GM21390 (cell line): ENCODE data around the gene EXOC3.
"Not testable (repeated sequence)": the region's sequence is repeated elsewhere in the genome, so short reads cannot be mapped to it uniquely, and the experiment has no call there.

Experiments
- ATAC-seq: cut with Tn5 transposase; IDR thresholded peaks from one replicate; pipeline ENCODE4 v1.9.1; 2021; ENCODE audit not compliant: unreplicated experiment

Gene EXOC3

GRCh38 chr5:442335-443238 is at the start of gene EXOC3:
EXOC3 (plus strand) TSS chr5:443176; CDS start chr5:446206, 3,030 bp downstream.
- ATAC-seq: peak; percentile 89

DNA sequence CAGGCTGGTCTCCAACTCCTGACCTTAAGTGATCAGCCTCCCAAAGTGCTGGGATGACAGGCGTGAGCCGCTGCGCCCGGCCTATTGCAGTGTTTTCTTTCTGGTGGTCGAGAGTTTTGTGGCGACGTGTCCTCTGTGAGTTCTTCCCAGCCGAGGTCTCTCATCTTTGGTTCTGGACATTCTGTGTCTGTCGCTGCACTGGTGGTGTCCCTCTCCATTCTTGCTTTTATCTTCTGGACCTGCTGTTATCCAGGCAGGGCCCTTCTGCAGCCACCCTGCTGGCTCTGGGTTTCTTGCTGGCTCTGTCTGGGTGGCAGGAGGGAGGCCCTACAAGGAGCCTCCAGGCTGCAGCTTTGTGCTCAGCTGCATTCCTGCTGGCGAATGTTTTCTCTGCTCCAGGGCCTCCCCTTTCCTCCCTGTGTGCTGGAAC is 49.1 kb upstream of the EXOC3 start:
- no peak for ATAC-seq

GRCh38 chr5:394671-395155 is 48.3 kb upstream of the EXOC3 start:
- no peak for ATAC-seq

DNA sequence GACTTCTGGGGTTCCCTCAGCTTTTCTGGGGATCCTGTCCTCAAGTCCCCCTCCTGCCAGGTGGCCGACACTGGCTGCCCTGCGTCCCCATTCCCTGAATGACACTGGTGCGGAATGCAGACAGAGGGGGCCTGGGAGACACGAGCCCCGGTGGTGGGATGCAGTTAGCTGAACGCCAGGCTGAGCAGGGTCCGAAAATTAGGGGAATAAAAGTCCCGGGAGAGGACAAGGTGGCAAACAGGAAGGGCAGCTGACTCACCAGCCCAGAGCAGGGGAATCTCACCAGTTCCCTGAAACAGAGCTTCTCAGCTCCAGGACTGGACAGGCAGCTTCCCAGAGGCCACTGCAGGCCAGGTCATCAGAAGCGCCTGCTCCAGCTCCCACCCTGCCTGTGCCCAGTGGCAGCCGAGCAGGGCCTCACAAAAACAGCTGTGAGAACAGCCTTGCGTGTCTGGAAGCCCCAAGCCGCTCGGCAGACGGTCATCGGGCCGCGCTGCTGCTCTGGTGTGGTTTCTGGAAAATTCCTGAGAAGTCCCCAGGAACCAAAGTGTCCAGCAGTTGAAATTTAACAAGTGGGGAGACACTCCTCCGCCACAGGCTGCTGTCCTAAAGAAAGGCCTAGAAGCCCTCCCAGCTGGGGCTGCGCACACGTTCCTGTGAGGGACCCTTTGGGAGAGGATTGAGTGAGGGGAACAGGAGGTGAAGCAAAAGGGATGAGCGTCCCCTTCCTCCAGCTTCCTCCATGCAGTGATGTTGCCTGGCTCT is 47.6 kb upstream of the EXOC3 start:
- ATAC-seq: no peak

DNA sequence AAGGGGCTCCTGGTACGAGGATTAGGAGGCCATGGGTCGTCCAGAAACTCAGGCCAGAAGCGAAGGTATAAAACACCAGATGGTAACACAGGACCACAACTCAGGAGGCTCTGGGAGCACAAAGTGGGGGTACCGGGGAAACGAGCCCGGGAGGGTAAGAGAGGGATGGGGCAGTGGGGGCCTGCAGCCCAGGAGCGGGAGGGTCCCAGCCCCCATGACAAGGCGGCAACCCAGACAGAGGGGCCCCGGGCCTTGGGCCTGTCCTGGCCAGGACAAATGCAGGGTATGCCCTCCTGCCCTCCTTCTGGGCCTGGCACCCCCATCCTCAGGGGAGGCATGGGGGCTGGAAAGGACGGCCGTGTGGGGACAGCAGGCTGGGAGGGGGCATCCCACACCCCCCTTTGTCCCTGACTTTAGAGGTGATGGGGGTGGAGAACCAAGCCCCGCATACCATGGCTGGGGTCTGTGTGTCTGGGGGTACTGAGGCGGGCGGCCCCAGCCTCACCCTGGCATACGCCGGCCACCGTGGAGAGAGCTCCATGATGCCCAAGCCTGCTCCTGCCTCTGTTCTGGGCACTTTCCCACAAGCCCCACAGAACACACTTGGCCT is 47.0 kb upstream of the EXOC3 start:
- no peak for ATAC-seq

GRCh38 chr5:396531-396961 is 46.4 kb upstream of the EXOC3 start:
- no peak for ATAC-seq

GRCh38 chr5:398141-398474 is 44.9 kb upstream of the EXOC3 start:
- ATAC-seq: not testable (repeated sequence)

DNA sequence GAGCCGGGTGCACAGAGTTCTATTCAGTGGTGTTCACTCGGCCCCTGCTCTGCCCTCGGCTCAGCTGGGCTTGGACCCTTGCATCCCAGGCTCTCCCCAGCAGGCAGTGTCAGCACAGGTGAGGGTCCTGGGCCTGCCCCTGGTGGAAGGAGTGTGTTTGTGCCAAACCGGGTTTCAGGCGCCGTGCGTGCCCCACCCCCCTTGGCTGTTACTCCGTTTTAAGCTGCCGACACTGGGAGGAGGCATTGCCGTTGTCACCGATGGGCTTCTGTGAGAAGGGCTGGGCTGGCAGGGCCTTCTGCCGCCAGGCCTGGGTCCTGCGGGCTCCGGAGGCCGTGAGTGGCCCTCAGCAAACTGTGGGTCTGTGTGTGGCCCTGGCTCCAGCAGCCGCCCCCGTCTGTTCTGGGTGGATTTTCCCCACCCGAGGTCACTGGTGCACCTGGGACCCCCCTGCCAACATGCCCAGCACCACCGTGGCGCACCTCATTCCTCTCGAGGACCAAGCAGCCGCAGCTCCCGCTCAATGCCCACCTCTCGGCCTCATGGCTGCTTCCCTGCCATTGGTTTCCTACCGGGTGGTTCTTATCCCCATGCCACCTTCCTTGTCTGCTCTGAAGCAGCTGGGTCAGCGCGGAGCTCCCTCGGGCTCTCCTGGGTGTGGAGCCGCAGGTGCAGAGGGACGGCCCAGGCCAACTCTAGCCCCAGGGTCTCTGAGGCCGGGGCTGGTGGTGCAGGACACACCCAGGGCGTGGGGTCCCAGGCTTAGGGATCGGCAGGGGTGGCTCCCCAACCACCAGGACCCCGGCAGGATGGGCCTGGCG is 44.3 kb upstream of the EXOC3 start:
- no peak for ATAC-seq

GRCh38 chr5:399296-400281 is 43.4 kb upstream of the EXOC3 start:
- peak; percentile 59 for ATAC-seq

- no peak for ATAC-seq
Observed at GRCh38 chr5:400282-401145, 42.5 kb upstream of the EXOC3 start.

GRCh38 chr5:401146-402034 is 41.6 kb upstream of the EXOC3 start:
- ATAC-seq: no peak

- not testable (repeated sequence) for ATAC-seq
Observed at GRCh38 chr5:402219-402614, 40.8 kb upstream of the EXOC3 start.

GRCh38 chr5:402615-403359 is 40.2 kb upstream of the EXOC3 start:
- ATAC-seq: peak; percentile 71

- ATAC-seq: no peak
Observed at GRCh38 chr5:403995-404394, 39.0 kb upstream of the EXOC3 start.

DNA sequence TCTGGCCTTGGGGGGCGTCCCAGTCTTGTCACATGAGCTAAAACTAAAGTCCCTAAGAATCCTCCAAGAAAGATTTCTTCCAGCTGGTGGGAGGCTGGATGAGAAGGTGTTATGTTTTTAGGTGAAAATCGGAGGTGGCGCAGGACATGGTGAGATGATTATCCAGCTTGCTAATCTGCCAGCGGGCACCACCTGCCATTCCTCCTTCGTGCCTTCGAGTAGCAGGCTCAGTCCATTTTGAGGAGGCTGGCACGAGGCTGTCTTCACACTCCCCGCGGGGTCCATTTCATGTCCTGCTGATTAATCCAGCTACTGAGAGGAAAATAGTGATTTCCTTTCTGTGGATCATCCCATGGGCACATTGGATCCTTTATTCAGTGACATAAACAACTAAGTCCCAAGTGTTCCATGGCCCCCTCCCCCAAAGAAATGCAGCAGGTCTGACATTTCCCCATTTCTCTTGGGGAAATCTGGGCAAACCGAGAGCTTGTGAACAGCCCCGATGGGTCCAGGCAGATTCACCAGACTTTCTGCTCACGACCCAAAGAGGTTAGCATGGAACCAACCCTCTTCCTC is 38.2 kb upstream of the EXOC3 start:
- ATAC-seq: no peak

GRCh38 chr5:405421-405820 is 37.6 kb upstream of the EXOC3 start:
- no peak for ATAC-seq
